ENCODE data around the gene EPHB1.

DNA sequence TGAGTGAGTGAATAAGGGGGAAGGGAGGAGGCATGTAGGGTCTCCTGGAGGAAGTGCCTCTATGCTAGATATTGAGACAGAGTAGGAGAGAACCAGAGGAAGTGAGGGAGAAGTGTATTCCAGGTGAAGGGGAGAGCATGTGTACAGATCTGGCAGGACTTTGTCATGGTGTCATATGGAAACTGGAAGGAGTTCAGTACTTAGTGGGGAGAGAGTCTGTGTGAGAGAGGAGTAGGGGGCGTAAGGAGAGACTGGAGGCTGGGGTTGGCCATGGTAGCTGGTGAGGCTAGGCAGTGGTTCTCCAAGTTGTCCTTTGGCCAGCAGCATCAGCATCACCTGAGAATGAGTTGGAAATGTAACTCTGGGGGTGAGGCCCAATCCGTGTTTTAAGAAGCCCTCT is 29.6 kb upstream of the EPHB1 start:
- TF ChIP-seq, protein P1, sequence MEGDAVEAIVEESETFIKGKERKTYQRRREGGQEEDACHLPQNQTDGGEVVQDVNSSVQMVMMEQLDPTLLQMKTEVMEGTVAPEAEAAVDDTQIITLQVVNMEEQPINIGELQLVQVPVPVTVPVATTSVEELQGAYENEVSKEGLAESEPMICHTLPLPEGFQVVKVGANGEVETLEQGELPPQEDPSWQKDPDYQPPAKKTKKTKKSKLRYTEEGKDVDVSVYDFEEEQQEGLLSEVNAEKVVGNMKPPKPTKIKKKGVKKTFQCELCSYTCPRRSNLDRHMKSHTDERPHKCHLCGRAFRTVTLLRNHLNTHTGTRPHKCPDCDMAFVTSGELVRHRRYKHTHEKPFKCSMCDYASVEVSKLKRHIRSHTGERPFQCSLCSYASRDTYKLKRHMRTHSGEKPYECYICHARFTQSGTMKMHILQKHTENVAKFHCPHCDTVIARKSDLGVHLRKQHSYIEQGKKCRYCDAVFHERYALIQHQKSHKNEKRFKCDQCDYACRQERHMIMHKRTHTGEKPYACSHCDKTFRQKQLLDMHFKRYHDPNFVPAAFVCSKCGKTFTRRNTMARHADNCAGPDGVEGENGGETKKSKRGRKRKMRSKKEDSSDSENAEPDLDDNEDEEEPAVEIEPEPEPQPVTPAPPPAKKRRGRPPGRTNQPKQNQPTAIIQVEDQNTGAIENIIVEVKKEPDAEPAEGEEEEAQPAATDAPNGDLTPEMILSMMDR (conservative IDR thresholded peaks at IDR 0.05 in 1 of 2, IDR thresholded peaks at IDR 0.05 in 1 of 2; ENCODE audit: extremely low read depth in 1 of 2, insufficient read depth in 1 of 2, low read depth in 1 of 2, low read length in 2 of 2) = no peak
- TF ChIP-seq EZH2 (IDR thresholded peaks at IDR 0.05; ENCODE audit: borderline replicate concordance, low read length) = no peak

Measured in mammary epithelial cell (primary cell).